HFFc6 (cell line): ENCODE data around the gene EGFL7. TPM values are rescaled to one million over a fixed set of nuclear protein-coding genes. Genes with fewer than 3 reads are reported as not detected.

Source experiments
- DNase-seq: peaks from one replicate; pipeline ENCODE4 v3.0.0-alpha.2; 2018
- H3K27ac Mint-ChIP-seq: 2 replicates; pipeline ENCODE4 v1.8.0; 2020; ENCODE audit warnings: mild to moderate bottlenecking, mixed read lengths
- H3K27me3 Mint-ChIP-seq: 2 replicates; pipeline ENCODE4 v1.8.0; 2021; ENCODE audit warnings: mild to moderate bottlenecking, moderate library complexity, mixed read lengths; ENCODE audit not compliant: insufficient read depth
- H3K36me3 Mint-ChIP-seq: 2 replicates; pipeline ENCODE4 v1.8.0; 2021; ENCODE audit warnings: low read depth, mixed read lengths
- H3K4me1 Mint-ChIP-seq: 2 replicates; pipeline ENCODE4 v1.8.0; 2020; ENCODE audit warnings: low read depth, mixed read lengths
- H3K4me3 Mint-ChIP-seq: 2 replicates; pipeline ENCODE4 v1.8.0; 2020; ENCODE audit warnings: mild to moderate bottlenecking, moderate library complexity, mixed read lengths
- H3K9me3 Mint-ChIP-seq: 2 replicates; pipeline ENCODE4 v1.8.0; 2020; ENCODE audit warnings: mild to moderate bottlenecking, mixed read lengths
- CTCF ChIP-seq: fragments of 200-600 bp; sonication (generic); IDR thresholded peaks from 2 replicates; pipeline ENCODE4 v1.5.0; 2021; ENCODE audit warnings: antibody characterized with exemption, mild to moderate bottlenecking
- total RNA-seq, 6 experiments: library from RNA; stranded (reverse); fragmentation: NEBNext Ultra II Directional; extraction: Animal tissue kit (Norgen Biotek cat#: 25700); gene quantifications; 2 replicates in 1 of 6; 3 replicates in 5 of 6; pipeline ENCODE4 v1.2.3, GENCODE V29; 2021

EGFL7 gene
- total RNA-seq, 6 experiments from 2014 or later, result 3.5 to 6.3 (median 5.6) TPM

DNA sequence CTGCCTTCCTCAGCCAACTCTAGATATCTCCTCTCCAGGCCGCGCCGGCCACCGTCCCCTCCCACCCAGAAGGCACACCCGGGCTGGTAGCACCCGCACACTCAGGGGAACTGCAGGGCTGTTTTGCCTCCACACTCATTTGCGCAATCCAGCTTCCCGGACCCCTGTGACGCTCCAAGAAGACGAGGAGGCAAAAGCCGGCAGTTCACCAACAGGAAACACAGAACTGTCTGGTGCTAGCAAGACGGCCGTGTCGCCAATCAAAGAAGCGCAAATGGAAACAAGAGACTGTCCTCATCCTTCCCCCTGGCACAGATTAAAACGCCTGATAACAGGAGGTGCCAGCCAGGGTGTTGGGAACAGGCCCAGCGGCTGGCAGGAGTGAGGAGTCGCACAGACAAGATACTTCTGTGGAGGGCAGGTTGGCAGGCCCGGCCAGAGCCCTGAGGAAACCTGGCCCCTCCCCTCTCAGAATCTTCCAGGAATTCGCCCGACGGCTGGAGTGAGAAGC is 16.8 kb downstream of the EGFL7 start:
- DNase-seq, result no peak
- H3K36me3 Mint-ChIP-seq, result no peaks in the 10 kb centered on the region
- H3K4me1 Mint-ChIP-seq, result no peaks in the 10 kb centered on the region
- no peaks in the 10 kb centered on the region; the same call in 1 of the 2 replicates for H3K27me3 Mint-ChIP-seq
- no peak for TF ChIP-seq CTCF
- no peak overlapping the region for H3K4me3 Mint-ChIP-seq
- H3K9me3 Mint-ChIP-seq, result no peaks in the 10 kb centered on the region
- no peak overlapping the region for H3K27ac Mint-ChIP-seq

DNA sequence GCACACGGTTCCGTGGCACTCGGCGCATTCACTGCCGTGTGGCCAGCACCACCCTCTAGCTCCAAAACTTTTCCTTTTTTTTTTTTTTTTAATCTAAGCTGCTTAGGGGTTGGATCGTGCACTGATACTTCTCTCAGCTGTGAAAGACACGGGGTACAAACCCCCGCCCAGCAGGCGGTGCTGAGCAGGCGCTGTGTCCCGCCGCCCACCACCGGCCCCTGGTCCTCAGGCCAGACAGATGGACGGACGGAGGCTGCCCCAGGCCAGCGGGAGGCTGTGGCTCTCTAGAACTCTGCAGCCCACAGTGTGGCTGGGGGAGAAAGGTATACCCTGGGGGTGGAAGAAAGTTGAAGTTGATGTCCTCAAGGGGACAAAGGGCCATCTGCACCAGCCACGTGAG is 18.3 kb downstream of the EGFL7 start:
- DNase-seq, result no peak
- no peaks in the 10 kb centered on the region for H3K9me3 Mint-ChIP-seq
- TF ChIP-seq CTCF, result no peak
- peaks cover 3% of the 10 kb centered on the region; the same call in 1 of the 2 replicates for H3K4me1 Mint-ChIP-seq
- no peak overlapping the region for H3K27ac Mint-ChIP-seq
- no peaks in the 10 kb centered on the region for H3K36me3 Mint-ChIP-seq
- H3K4me3 Mint-ChIP-seq, result no peak overlapping the region
- H3K27me3 Mint-ChIP-seq, result no peaks in the 10 kb centered on the region; the same call in 1 of the 2 replicates

DNA sequence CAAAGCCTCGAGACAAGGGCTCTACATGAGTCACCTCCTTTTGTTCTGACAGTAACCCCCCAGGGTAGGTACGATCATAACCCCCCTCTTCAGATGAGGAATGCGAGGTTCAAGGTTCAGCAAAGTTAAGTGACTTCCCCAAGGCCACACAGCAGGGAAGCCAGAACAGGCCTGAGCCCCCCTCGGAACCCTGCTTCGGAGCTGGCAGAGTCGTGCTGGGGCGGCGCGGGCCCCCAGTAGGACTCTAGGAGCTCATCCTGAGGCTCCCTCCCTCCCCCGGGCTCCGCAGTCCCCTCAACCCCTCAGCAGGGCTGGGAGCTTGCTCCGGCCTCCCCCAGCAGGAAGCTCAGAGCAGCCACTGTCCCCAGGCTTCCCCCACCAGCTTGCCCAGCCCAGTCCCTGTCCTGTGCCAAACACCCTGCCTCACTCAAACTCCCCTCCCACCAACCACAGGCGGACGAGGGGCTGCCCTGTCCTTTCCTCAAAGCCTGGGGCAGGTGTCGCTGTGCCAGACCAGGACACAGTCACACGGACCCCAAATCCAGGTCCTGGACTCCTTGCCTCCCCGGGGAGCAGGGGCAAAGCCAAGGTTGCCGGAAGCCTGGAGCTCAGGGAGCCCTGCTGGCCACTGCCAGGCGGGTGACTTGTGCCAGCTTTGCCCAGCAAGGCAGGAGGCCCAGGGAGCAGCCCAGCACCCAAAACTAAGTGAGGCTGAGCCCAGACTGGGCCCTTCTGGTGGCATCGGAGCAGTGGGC is 19.4 kb downstream of the EGFL7 start:
- Mint-ChIP-seq H3K27ac (no peak overlapping the region), H3K9me3 (no peaks in the 10 kb centered on the region), H3K4me1 (peaks cover 6% of the 10 kb centered on the region; the same call in 1 of the 2 replicates), H3K27me3 (no peaks in the 10 kb centered on the region; the same call in 1 of the 2 replicates), H3K4me3 (no peak overlapping the region), H3K36me3 (no peaks in the 10 kb centered on the region)
- no peak for TF ChIP-seq CTCF
- no peak for DNase-seq

DNA sequence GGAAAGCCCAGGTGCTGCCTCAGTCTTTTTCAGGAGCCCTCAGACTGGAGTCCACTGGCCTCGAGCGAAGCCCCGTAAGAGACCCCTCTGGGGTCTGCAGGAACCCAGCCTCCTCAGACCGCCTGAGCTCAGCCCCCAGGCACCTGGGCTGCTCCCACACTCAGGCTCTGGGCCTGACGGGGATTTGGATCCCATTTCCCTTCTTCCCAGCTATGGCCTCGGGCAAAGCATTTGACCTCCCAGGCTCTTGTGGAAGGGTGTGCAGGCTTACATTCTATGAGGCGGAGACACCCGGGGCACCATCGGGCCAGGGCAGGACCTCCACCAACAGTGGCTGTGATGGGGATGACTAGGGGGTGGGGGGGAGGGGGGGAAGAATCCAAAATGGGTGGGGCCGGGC is 20.0 kb downstream of the EGFL7 start:
- H3K27me3 Mint-ChIP-seq, result no peaks in the 10 kb centered on the region; the same call in 1 of the 2 replicates
- H3K4me3 Mint-ChIP-seq, result no peak overlapping the region
- no peaks in the 10 kb centered on the region for H3K9me3 Mint-ChIP-seq
- no peak for TF ChIP-seq CTCF
- DNase-seq, result no peak
- H3K27ac Mint-ChIP-seq, result no peak overlapping the region
- H3K4me1 Mint-ChIP-seq, result peaks cover 6% of the 10 kb centered on the region; the same call in 1 of the 2 replicates
- H3K36me3 Mint-ChIP-seq, result no peaks in the 10 kb centered on the region

- no peak overlapping the region for H3K27ac Mint-ChIP-seq
- no peaks in the 10 kb centered on the region for H3K36me3 Mint-ChIP-seq
- H3K4me1 Mint-ChIP-seq, result peaks cover 6% of the 10 kb centered on the region; the same call in 1 of the 2 replicates
- no peak overlapping the region for H3K4me3 Mint-ChIP-seq
- no peaks in the 10 kb centered on the region; the same call in 1 of the 2 replicates for H3K27me3 Mint-ChIP-seq
- no peaks in the 10 kb centered on the region for H3K9me3 Mint-ChIP-seq
- TF ChIP-seq CTCF, result no peak
- no peak for DNase-seq
Observed at GRCh38 chr9:136683173-136683745, 20.5 kb downstream of the EGFL7 start.
